Measurements from ENCODE around the gene BCL6B.

GRCh38 chr17:6995500-6996255, 27.2 kb upstream of the BCL6B start, which contains the start of gene ALOX12:
- TF ChIP-seq, protein P1, sequence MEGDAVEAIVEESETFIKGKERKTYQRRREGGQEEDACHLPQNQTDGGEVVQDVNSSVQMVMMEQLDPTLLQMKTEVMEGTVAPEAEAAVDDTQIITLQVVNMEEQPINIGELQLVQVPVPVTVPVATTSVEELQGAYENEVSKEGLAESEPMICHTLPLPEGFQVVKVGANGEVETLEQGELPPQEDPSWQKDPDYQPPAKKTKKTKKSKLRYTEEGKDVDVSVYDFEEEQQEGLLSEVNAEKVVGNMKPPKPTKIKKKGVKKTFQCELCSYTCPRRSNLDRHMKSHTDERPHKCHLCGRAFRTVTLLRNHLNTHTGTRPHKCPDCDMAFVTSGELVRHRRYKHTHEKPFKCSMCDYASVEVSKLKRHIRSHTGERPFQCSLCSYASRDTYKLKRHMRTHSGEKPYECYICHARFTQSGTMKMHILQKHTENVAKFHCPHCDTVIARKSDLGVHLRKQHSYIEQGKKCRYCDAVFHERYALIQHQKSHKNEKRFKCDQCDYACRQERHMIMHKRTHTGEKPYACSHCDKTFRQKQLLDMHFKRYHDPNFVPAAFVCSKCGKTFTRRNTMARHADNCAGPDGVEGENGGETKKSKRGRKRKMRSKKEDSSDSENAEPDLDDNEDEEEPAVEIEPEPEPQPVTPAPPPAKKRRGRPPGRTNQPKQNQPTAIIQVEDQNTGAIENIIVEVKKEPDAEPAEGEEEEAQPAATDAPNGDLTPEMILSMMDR (IDR thresholded peaks at IDR 0.05; ENCODE audit: borderline replicate concordance, extremely low read depth, low read length, poor library complexity, severe bottlenecking) = no peak
- no peak for TF ChIP-seq EZH2 (IDR thresholded peaks at IDR 0.05; ENCODE audit: borderline replicate concordance, low read depth, low read length, severe bottlenecking)

All from DND-41 (cell line).